ENCODE measurements around the gene VCPKMT.

VCPKMT gene

GRCh38 chr14:50086321-50086711 lies 30.1 kb downstream of the VCPKMT start:
- peak overlapping the region; percentile 48 for H3K4me2 ChIP-seq (ENCODE audit: low read length)
- no peaks in the 10 kb centered on the region; the same call in 1 of the 2 replicates for H3K36me3 ChIP-seq (ENCODE audit: control insufficient read depth, low read length)
- peaks cover 56% of the 10 kb centered on the region for H3K4me1 ChIP-seq (ENCODE audit: control insufficient read depth, low read length)
- H3F3A ChIP-seq (ENCODE audit: control insufficient read depth, insufficient read depth) = 0 out of 2 replicates have a peak, but pooled peaks cover 3% of the 10 kb centered on the region
- H3K4me3 ChIP-seq (ENCODE audit: low read length) = no peak overlapping the region; the same call in 1 of the 2 replicates
- H3K27me3 ChIP-seq (ENCODE audit: control insufficient read depth, low read length) = no peaks in the 10 kb centered on the region
- TF ChIP-seq, protein P1, sequence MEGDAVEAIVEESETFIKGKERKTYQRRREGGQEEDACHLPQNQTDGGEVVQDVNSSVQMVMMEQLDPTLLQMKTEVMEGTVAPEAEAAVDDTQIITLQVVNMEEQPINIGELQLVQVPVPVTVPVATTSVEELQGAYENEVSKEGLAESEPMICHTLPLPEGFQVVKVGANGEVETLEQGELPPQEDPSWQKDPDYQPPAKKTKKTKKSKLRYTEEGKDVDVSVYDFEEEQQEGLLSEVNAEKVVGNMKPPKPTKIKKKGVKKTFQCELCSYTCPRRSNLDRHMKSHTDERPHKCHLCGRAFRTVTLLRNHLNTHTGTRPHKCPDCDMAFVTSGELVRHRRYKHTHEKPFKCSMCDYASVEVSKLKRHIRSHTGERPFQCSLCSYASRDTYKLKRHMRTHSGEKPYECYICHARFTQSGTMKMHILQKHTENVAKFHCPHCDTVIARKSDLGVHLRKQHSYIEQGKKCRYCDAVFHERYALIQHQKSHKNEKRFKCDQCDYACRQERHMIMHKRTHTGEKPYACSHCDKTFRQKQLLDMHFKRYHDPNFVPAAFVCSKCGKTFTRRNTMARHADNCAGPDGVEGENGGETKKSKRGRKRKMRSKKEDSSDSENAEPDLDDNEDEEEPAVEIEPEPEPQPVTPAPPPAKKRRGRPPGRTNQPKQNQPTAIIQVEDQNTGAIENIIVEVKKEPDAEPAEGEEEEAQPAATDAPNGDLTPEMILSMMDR (IDR thresholded peaks at IDR 0.05; ENCODE audit: low read depth, low read length, poor library complexity, severe bottlenecking) = no peak
- TF ChIP-seq EZH2phosphoT487 (IDR thresholded peaks at IDR 0.05; ENCODE audit: borderline replicate concordance, low read length) = no peak
- H3K9me2 ChIP-seq (replicated peaks; ENCODE audit: control insufficient read depth, low read length) = no peaks in the 10 kb centered on the region
- H3K9me3 ChIP-seq (ENCODE audit: control insufficient read depth, insufficient read depth, low read length) = no peaks in the 10 kb centered on the region
- no peaks in the 10 kb centered on the region for H4K20me1 ChIP-seq (ENCODE audit: control insufficient read depth, insufficient read depth, low read depth, low read length)
- H3K27ac ChIP-seq (ENCODE audit: low read depth, low read length) = peak overlapping the region; percentile 39; the same call in 1 of the 2 replicates
- no peaks in the 10 kb centered on the region for H3K79me2 ChIP-seq (ENCODE audit: control insufficient read depth, low read length)

DNA sequence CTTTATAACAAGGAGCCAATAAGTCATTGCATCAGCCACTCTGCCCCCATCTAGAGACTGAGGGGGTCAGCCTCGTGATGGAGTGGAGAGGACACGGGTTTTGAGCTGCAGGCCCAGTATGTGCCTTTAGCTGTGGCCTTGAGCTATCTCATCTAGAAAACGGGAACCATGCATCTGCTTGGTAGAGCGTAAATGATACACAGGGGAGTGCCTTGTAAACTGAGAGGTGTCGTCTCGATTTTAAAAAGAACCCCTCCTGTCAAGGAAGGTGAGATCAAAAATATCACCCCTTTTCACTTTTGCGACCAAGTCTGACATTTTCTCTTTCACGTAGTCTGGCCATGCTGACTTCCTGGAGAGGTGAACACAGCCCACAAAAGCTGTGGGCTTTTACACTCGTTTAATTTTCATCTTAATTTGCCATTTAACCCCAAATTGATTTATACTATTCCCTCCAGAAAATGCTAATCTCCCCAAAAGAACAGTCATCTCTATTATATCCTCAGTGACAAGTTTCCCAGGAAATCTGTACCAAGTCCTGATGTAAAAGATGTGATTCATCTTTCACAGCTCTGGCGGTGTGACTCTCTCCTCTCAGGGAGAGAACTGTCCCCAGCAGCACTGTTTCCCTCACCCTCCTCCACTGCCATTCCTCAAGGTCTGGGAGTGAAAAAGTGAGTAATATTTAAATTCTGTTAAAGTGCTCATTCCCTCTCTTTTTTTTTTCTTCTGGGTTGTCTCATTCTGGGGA lies 30.6 kb downstream of the VCPKMT start:
- TF ChIP-seq EZH2phosphoT487 (IDR thresholded peaks at IDR 0.05; ENCODE audit: borderline replicate concordance, low read length) = no peak
- TF ChIP-seq, protein P1 (IDR thresholded peaks at IDR 0.05; ENCODE audit: low read depth, low read length, poor library complexity, severe bottlenecking) = no peak
- no peaks in the 10 kb centered on the region for H3K9me2 ChIP-seq (replicated peaks; ENCODE audit: control insufficient read depth, low read length)
- peak overlapping the region; percentile 39 for H3K27ac ChIP-seq (ENCODE audit: low read depth, low read length)
- H3K27me3 ChIP-seq (ENCODE audit: control insufficient read depth, low read length) = no peaks in the 10 kb centered on the region
- H3K79me2 ChIP-seq (ENCODE audit: control insufficient read depth, low read length) = no peaks in the 10 kb centered on the region
- H4K20me1 ChIP-seq (ENCODE audit: control insufficient read depth, insufficient read depth, low read depth, low read length) = no peaks in the 10 kb centered on the region
- peak overlapping the region; percentile 48 for H3K4me2 ChIP-seq (ENCODE audit: low read length)
- H3F3A ChIP-seq (ENCODE audit: control insufficient read depth, insufficient read depth) = 0 out of 2 replicates have a peak, but pooled peaks cover 3% of the 10 kb centered on the region
- H3K4me3 ChIP-seq (ENCODE audit: low read length) = peak overlapping the region; percentile 38
- H3K36me3 ChIP-seq (ENCODE audit: control insufficient read depth, low read length) = no peaks in the 10 kb centered on the region; the same call in 1 of the 2 replicates
- no peaks in the 10 kb centered on the region for H3K9me3 ChIP-seq (ENCODE audit: control insufficient read depth, insufficient read depth, low read length)
- H3K4me1 ChIP-seq (ENCODE audit: control insufficient read depth, low read length) = peaks cover 61% of the 10 kb centered on the region

GRCh38 chr14:50084666-50085065 lies 31.7 kb downstream of the VCPKMT start:
- Histone ChIP-seq H3K27ac (ENCODE audit: low read depth, low read length) (no peak overlapping the region), H3K4me2 (ENCODE audit: low read length) (no peak overlapping the region)
- TF ChIP-seq, protein P1 (IDR thresholded peaks at IDR 0.05; ENCODE audit: low read depth, low read length, poor library complexity, severe bottlenecking) = no peak
- TF ChIP-seq EZH2phosphoT487 (IDR thresholded peaks at IDR 0.05; ENCODE audit: borderline replicate concordance, low read length) = no peak

More at GRCh38 chr14:50084666-50085065, 31.7 kb downstream of the VCPKMT start:
- Histone ChIP-seq H3K27me3 (ENCODE audit: control insufficient read depth, low read length) (no peaks in the 10 kb centered on the region), H3K79me2 (ENCODE audit: control insufficient read depth, low read length) (no peaks in the 10 kb centered on the region), H3K36me3 (ENCODE audit: control insufficient read depth, low read length) (no peaks in the 10 kb centered on the region; the same call in 1 of the 2 replicates), H3F3A (ENCODE audit: control insufficient read depth, insufficient read depth) (0 out of 2 replicates have a peak, but pooled peaks cover 3% of the 10 kb centered on the region), H3K9me2 (replicated peaks; ENCODE audit: control insufficient read depth, low read length) (no peaks in the 10 kb centered on the region), H3K4me3 (ENCODE audit: low read length) (no peak overlapping the region), H3K4me1 (ENCODE audit: control insufficient read depth, low read length) (peaks cover 61% of the 10 kb centered on the region), H4K20me1 (ENCODE audit: control insufficient read depth, insufficient read depth, low read depth, low read length) (no peaks in the 10 kb centered on the region), H3K9me3 (ENCODE audit: control insufficient read depth, insufficient read depth, low read length) (no peaks in the 10 kb centered on the region)

Data from DOHH2 (cell line).